ENCODE results near the gene HAPLN2. TPM values are rescaled to one million over a fixed set of nuclear protein-coding genes. Genes with fewer than 3 reads are reported as not detected.

Gene HAPLN2
- total and polyA plus RNA-seq, 2 of the 8 experiments (the other 6 are each of a cell fraction or from before 2014, with no cell fraction given): 0.19 to 0.51 TPM

- TF ChIP-seq CHD7 (IDR thresholded peaks at IDR 0.05; ENCODE audit: insufficient replicate concordance, low read length) (no peak), TEAD4 (IDR thresholded peaks at IDR 0.05; ENCODE audit: low read depth, low read length) (no peak), BRCA1 (IDR thresholded peaks at IDR 0.05; ENCODE audit: low read depth, low read length) (no peak), CEBPB (IDR thresholded peaks at IDR 0.05; ENCODE audit: low read depth, low read length) (no peak), SP2 (IDR thresholded peaks at IDR 0.05; ENCODE audit: low read length) (no peak), SIN3A (conservative IDR thresholded peaks at IDR 0.05 in 1 of 2, IDR thresholded peaks at IDR 0.05 in 1 of 2; ENCODE audit: low read depth in 1 of 2, low read length in 2 of 2) (no peak), RNF2 (IDR thresholded peaks at IDR 0.05; ENCODE audit: borderline replicate concordance, low read depth, low read length, missing control alignments, poor library complexity, severe bottlenecking) (no peak), KDM5A (IDR thresholded peaks at IDR 0.05; ENCODE audit: low read length) (no peak), BACH1 (IDR thresholded peaks at IDR 0.05; ENCODE audit: low read length) (no peak), SAP30 (IDR thresholded peaks at IDR 0.05; ENCODE audit: insufficient read depth, insufficient replicate concordance, low read length) (no peak), SUZ12 (IDR thresholded peaks at IDR 0.05; ENCODE audit: low read length) (no peak), TBP (IDR thresholded peaks at IDR 0.05; ENCODE audit: low read depth, low read length) (no peak)
Measured at GRCh38 chr1:156589546-156589945, 29.7 kb upstream of the HAPLN2 start (continued).

Measured in H1 (cell line).